Ascending aorta (tissue), 2 donors: Measurements from ENCODE around the gene CLSTN2. TPM values are rescaled to one million over a fixed set of nuclear protein-coding genes. Genes with fewer than 3 reads are reported as not detected.

Experiments used
- DNase-seq, 2 donors: peaks; one replicate each; pipeline ENCODE4 v3.0.0-alpha.2; 2019; ENCODE audit warnings: low spot score in 2 of 2
- H3K27ac ChIP-seq, 2 donors: fragments of 200-600 bp; sonication (generic); one replicate each; pipeline ENCODE4 v1.5.1; 2016 to 2017; ENCODE audit warnings: mild to moderate bottlenecking in 1 of 2
- H3K27me3 ChIP-seq: fragments of 200-600 bp; sonication (generic); one replicate; pipeline ENCODE4 v1.5.1; 2017
- H3K36me3 ChIP-seq, 2 donors: fragments of 200-600 bp; sonication (generic); one replicate each; pipeline ENCODE4 v1.5.1; 2016
- H3K4me1 ChIP-seq, 2 donors: fragments of 200-600 bp; sonication (generic); one replicate each; pipeline ENCODE4 v1.5.1; 2016 to 2017; ENCODE audit warnings: mild to moderate bottlenecking in 1 of 2
- H3K4me3 ChIP-seq, 2 donors: fragments of 200-600 bp; sonication (generic); one replicate each; pipeline ENCODE4 v1.5.1; 2016 to 2017; ENCODE audit warnings: mild to moderate bottlenecking in 1 of 2
- H3K9me3 ChIP-seq, 2 donors: fragments of 200-600 bp; sonication (generic); one replicate each; pipeline ENCODE4 v1.5.1; 2016
- intact Hi-C: fragments of 100-400 bp; cut with DNase I; formaldehyde crosslinking; loops from one replicate; pipeline ENCODE4 v1.15.1; 2023
- total RNA-seq: library from RNA; depleted of rRNA; stranded (reverse); fragments of >200 nt; gene quantifications from one replicate; pipeline ENCODE4 v1.1.0, GENCODE V29; 2016
- TF ChIP-seq, protein P1 (sequence below), 3 experiments: fragments of 200-600 bp in 2 of 3; fragments of 450-650 bp in 1 of 3; sonication (generic) in 2 of 3; IDR thresholded peaks; one replicate each; pipeline ENCODE4 v1.5.1; 2016 to 2019; ENCODE audit warnings: antibody characterized with exemption in 3 of 3, mild to moderate bottlenecking in 1 of 3, moderate library complexity in 1 of 3

The CLSTN2 gene
- total RNA-seq, 1 donor from 2014 or later = 65.8 TPM

DNA sequence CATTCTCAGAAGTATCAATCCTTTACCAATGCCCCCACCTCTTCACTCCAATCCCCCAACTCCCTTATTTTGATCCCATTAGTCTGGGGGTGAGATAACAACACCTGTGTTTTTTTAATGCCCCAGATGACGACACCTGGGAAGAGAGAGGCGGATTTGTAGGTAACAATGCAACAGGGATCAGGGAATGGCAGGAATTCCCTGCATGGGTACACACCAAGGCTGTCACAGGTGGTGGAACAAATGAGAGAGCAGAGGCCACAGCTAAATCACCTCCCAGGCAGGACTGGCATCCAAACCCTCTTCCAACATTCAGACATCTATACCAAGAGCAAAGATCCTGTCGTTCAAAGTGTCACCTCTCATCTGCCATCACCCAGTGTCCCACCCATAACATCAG is 423.7 kb downstream of the CLSTN2 start:
- TF ChIP-seq, protein P1, sequence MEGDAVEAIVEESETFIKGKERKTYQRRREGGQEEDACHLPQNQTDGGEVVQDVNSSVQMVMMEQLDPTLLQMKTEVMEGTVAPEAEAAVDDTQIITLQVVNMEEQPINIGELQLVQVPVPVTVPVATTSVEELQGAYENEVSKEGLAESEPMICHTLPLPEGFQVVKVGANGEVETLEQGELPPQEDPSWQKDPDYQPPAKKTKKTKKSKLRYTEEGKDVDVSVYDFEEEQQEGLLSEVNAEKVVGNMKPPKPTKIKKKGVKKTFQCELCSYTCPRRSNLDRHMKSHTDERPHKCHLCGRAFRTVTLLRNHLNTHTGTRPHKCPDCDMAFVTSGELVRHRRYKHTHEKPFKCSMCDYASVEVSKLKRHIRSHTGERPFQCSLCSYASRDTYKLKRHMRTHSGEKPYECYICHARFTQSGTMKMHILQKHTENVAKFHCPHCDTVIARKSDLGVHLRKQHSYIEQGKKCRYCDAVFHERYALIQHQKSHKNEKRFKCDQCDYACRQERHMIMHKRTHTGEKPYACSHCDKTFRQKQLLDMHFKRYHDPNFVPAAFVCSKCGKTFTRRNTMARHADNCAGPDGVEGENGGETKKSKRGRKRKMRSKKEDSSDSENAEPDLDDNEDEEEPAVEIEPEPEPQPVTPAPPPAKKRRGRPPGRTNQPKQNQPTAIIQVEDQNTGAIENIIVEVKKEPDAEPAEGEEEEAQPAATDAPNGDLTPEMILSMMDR (IDR thresholded peaks at IDR 0.05) = no peak
- H3K36me3 ChIP-seq = no peaks in the 10 kb centered on the region
- intact Hi-C loops = no loop called here
- H3K4me3 ChIP-seq = no peak overlapping the region
- no peaks in the 10 kb centered on the region for H3K27me3 ChIP-seq
- H3K9me3 ChIP-seq = no peaks in the 10 kb centered on the region
- no peak for DNase-seq
- no peak overlapping the region for H3K27ac ChIP-seq
- no peaks in the 10 kb centered on the region for H3K4me1 ChIP-seq

DNA sequence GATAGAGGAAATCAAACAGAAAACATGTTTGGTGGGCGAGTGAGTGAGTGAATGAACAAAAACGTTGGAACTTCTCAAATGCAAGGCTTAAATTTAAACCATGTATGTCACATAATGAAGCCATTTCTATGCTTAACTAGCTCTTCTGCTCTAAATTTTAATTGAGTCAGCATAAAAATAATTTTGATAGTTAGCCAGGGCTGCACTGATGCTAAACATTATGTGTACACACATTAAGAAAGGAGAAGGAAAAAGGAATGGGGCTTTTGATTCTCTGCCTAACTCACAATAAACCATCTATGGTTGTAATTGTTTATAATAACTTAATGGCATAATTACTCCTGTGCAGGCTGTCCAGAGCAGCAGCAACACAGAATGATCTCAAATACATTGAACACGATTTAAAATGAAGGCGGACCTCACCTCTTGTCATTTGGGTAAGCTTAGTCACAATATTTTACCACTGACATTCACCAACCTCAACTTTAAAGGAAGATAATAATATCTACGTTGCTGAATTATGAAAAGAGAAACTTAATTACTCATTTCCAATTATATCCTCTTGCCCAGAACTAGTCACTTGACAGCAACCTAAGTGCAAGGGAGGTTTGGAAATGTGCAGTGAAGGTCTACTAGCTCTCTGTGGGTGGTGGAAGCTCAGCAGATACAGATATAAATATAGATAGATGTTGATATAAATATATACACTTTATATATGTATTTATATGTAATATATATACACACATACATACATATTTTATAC is 424.4 kb downstream of the CLSTN2 start:
- intact Hi-C loops = no loop called here
- TF ChIP-seq, protein P1 (IDR thresholded peaks at IDR 0.05) = no peak
- no peak for DNase-seq
- no peaks in the 10 kb centered on the region for H3K9me3 ChIP-seq
- H3K36me3 ChIP-seq = no peaks in the 10 kb centered on the region
- no peak overlapping the region for H3K4me3 ChIP-seq
- no peaks in the 10 kb centered on the region for H3K4me1 ChIP-seq
- H3K27ac ChIP-seq = no peak overlapping the region
- no peaks in the 10 kb centered on the region for H3K27me3 ChIP-seq

DNA sequence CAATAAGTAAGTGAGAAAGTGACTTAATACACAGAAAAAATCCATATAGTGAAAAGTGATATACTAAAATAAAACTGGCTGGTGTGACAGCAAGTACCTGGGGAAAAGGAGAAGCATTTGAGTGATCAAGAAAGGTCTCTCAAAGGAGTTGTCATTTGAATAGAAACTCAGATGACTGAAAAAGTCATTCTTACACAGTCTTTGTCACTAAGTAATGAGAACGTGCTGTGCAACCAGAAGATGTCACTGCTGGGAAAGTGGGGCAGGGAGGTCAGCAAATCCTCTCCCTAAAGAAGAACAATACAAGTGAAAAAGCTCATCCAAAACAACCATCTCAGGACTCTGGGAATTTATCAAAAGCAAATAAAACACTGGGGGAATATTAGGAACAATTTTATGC is 425.3 kb downstream of the CLSTN2 start:
- Histone ChIP-seq H3K36me3 (no peaks in the 10 kb centered on the region), H3K9me3 (no peaks in the 10 kb centered on the region), H3K27ac (no peak overlapping the region), H3K27me3 (no peaks in the 10 kb centered on the region), H3K4me1 (no peaks in the 10 kb centered on the region), H3K4me3 (no peak overlapping the region)
- intact Hi-C loops = no loop called here
- no peak for DNase-seq
- TF ChIP-seq, protein P1 (IDR thresholded peaks at IDR 0.05) = no peak

DNA sequence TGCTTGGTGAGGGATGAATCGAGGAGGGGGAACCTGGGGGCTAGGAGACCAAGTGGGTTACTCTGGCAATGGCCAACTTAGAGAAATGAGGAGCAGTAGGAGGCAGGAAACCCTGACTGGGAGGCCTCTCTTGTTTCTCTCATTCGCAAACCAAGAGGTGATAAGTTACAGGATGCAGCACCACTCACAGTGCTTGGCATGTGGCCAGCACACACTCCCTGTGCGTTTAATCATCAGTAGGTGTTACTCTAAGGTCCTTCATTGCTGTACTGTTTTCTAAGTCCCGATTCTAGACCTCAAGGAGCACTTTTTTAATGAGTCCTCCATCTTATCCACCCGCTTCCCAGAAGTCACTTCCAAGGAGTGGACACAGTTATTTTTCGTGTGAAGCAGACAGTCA is 428.8 kb downstream of the CLSTN2 start:
- TF ChIP-seq, protein P1 (IDR thresholded peaks at IDR 0.05) = no peak
- peak in 1 of 2 donors; percentile 22 for DNase-seq
- Histone ChIP-seq H3K4me1 (no peaks in the 10 kb centered on the region), H3K27ac (no peak overlapping the region), H3K9me3 (no peaks in the 10 kb centered on the region), H3K27me3 (no peaks in the 10 kb centered on the region), H3K4me3 (no peak overlapping the region), H3K36me3 (no peaks in the 10 kb centered on the region)
- intact Hi-C loops = no loop called here

DNA sequence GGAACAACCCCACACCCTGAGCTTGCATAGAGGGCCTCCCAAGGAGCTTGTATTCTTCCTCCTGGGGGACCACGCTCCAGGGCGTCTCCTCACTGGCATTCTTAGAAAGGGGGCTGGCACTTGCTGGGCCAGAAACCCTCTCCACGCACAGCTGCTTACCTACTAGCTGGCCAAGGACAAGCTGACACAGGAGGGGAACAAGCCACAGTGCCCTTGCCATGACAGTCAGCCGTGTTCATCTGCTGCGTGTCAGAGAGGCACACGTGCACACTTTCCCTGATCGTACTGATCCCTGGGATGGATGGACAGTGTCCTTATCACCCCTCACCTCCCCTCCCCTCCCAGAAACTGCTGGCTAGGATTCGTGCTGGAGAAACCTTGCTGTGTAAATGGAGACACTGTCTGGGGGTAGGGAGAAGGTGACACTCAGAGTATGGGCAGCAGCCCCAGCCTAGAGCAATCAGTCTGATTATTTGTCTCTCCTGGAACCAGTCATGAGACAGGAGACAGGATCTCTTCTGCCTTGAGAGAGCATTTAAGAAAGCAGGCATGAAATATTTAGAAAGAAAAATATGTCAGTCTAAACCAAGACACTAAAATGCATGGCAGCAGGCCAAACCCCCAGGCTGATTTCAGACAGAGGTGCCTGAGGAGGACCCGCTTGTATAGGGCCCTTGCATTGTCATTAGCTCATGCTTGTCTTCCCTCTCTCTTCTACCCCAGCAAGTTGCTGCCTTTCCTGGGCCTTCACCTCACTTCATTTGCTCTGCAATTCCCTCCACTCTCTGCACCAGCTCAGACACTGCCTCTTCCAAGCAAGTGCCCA is 431.1 kb downstream of the CLSTN2 start:
- peak in 1 of 2 donors; percentile 13 for DNase-seq
- Histone ChIP-seq H3K27me3 (no peaks in the 10 kb centered on the region), H3K4me3 (no peak overlapping the region), H3K4me1 (no peaks in the 10 kb centered on the region), H3K27ac (no peak overlapping the region), H3K9me3 (no peaks in the 10 kb centered on the region), H3K36me3 (no peaks in the 10 kb centered on the region)
- TF ChIP-seq, protein P1 (IDR thresholded peaks at IDR 0.05) = no peak
- intact Hi-C loops = no loop called here
